Measurements from ENCODE around the gene ROCK2. TPM values are rescaled to one million over a fixed set of nuclear protein-coding genes. Genes with fewer than 3 reads are reported as not detected.

ROCK2 gene
- total and polyA plus RNA-seq, 4 donors, result 5.3 to 31.0 (median 12.2) TPM

DNA sequence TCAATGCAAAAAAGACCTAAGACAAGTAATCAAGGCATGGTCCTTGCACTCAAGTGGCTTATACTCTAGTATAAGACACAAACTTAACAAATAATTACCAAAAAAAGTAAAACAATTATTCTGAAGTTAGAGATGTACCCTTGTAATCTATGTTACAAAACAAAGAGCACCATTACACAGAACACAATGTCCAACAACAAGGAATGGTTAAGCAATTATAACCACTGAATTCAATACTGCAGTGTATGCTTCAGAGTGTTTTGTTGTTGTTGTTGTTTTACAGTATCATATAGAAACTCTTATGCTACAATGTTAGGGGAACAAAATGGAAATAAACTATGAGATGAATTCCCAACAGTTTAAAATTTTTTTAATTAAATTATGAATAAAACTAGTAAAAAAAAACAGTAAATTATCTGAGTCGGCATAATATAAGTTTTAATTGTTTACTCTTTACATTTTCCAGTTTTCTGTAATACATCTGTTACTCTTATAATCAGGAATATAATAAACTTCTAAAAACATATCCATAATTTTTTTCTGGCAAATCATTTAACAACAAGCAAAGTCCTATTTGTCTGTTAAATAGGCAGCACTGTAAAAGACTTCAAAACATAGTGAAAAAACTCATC lies 29.2 kb downstream of the ROCK2 start (continued):
- TF ChIP-seq, protein P1, sequence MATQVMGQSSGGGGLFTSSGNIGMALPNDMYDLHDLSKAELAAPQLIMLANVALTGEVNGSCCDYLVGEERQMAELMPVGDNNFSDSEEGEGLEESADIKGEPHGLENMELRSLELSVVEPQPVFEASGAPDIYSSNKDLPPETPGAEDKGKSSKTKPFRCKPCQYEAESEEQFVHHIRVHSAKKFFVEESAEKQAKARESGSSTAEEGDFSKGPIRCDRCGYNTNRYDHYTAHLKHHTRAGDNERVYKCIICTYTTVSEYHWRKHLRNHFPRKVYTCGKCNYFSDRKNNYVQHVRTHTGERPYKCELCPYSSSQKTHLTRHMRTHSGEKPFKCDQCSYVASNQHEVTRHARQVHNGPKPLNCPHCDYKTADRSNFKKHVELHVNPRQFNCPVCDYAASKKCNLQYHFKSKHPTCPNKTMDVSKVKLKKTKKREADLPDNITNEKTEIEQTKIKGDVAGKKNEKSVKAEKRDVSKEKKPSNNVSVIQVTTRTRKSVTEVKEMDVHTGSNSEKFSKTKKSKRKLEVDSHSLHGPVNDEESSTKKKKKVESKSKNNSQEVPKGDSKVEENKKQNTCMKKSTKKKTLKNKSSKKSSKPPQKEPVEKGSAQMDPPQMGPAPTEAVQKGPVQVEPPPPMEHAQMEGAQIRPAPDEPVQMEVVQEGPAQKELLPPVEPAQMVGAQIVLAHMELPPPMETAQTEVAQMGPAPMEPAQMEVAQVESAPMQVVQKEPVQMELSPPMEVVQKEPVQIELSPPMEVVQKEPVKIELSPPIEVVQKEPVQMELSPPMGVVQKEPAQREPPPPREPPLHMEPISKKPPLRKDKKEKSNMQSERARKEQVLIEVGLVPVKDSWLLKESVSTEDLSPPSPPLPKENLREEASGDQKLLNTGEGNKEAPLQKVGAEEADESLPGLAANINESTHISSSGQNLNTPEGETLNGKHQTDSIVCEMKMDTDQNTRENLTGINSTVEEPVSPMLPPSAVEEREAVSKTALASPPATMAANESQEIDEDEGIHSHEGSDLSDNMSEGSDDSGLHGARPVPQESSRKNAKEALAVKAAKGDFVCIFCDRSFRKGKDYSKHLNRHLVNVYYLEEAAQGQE (IDR thresholded peaks at IDR 0.05), result no peak
- TF ChIP-seq, protein P2, sequence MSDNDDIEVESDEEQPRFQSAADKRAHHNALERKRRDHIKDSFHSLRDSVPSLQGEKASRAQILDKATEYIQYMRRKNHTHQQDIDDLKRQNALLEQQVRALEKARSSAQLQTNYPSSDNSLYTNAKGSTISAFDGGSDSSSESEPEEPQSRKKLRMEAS (IDR thresholded peaks at IDR 0.05), result no peak
- TF ChIP-seq EGR1 (IDR thresholded peaks at IDR 0.05; ENCODE audit: low read depth in 2 of 2) (no peak), FOXA1 (IDR thresholded peaks at IDR 0.05) (no peak), NR2F2 (IDR thresholded peaks at IDR 0.05) (no peak), FOXA2 (IDR thresholded peaks at IDR 0.05) (no peak), RAD21 (IDR thresholded peaks at IDR 0.05) (no peak), RXRA (IDR thresholded peaks at IDR 0.05) (no peak), YY1 (IDR thresholded peaks at IDR 0.05) (no peak), JUND (IDR thresholded peaks at IDR 0.05) (no peak)

DNA sequence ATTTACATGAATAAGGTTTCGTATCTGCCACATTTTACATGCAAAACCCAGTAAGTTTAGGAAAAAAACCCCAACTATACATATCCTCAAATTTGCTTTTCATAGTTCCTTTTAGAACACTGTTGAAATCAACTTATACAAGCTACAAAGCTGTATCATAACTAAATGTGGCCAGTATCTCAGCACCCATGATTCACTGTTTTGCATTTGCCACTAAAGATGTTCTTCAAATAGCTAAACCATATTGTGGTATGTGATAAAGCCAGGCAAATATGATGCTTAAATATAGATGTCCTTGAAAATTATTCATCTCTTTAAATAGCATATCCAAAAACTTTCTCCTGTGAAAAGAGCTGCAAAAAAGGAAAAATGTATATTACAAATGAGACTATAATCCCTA lies 29.9 kb downstream of the ROCK2 start:
- Histone ChIP-seq H3K9me3 (ENCODE audit: control insufficient read depth in 4 of 4, low read length in 3 of 4) (no peaks in the 10 kb centered on the region), H3K4me3 (ENCODE audit: low read depth in 1 of 3, low read length in 3 of 3) (no peak overlapping the region), H3K27me3 (ENCODE audit: control insufficient read depth in 4 of 4, insufficient read depth in 4 of 4, low read length in 3 of 4) (no peaks in the 10 kb centered on the region), H3K9ac (ENCODE audit: low read depth in 1 of 2, low read length in 2 of 2) (no peak overlapping the region), H3K4me1 (ENCODE audit: control insufficient read depth in 4 of 4, insufficient read depth in 4 of 4, low read length in 3 of 4) (peaks cover 4 to 33% (median 7%) of the 10 kb centered on the region in 4 donors), H3K36me3 (ENCODE audit: control insufficient read depth in 4 of 4, insufficient read depth in 3 of 4, low read depth in 1 of 4, low read length in 3 of 4) (no peaks in the 10 kb centered on the region), H3K27ac (ENCODE audit: low read depth in 1 of 2, low read length in 2 of 2) (no peak overlapping the region)
- WGBS, result 99% methylated on average over 1 of the region's 1 CpG
- TF ChIP-seq FOXA2 (IDR thresholded peaks at IDR 0.05) (no peak), YY1 (IDR thresholded peaks at IDR 0.05) (no peak), EGR1 (IDR thresholded peaks at IDR 0.05; ENCODE audit: low read depth in 2 of 2) (no peak), SP1 (IDR thresholded peaks at IDR 0.05) (no peak), NR2F2 (IDR thresholded peaks at IDR 0.05) (no peak), HNF4A (conservative IDR thresholded peaks at IDR 0.05) (no peak), TAF1 (conservative IDR thresholded peaks at IDR 0.05) (no peak), GABPA (IDR thresholded peaks at IDR 0.05 in 1 of 2, conservative IDR thresholded peaks at IDR 0.05 in 1 of 2) (no peak), HNF4G (IDR thresholded peaks at IDR 0.05) (no peak), RAD21 (IDR thresholded peaks at IDR 0.05) (no peak), JUND (IDR thresholded peaks at IDR 0.05) (no peak), RXRA (IDR thresholded peaks at IDR 0.05) (no peak)
- TF ChIP-seq, protein P1 (IDR thresholded peaks at IDR 0.05), result no peak
- TF ChIP-seq, protein P3, sequence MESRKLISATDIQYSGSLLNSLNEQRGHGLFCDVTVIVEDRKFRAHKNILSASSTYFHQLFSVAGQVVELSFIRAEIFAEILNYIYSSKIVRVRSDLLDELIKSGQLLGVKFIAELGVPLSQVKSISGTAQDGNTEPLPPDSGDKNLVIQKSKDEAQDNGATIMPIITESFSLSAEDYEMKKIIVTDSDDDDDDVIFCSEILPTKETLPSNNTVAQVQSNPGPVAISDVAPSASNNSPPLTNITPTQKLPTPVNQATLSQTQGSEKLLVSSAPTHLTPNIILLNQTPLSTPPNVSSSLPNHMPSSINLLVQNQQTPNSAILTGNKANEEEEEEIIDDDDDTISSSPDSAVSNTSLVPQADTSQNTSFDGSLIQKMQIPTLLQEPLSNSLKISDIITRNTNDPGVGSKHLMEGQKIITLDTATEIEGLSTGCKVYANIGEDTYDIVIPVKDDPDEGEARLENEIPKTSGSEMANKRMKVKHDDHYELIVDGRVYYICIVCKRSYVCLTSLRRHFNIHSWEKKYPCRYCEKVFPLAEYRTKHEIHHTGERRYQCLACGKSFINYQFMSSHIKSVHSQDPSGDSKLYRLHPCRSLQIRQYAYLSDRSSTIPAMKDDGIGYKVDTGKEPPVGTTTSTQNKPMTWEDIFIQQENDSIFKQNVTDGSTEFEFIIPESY (IDR thresholded peaks at IDR 0.05), result no peak
- TF ChIP-seq, protein P2 (IDR thresholded peaks at IDR 0.05), result no peak
- TF ChIP-seq, protein P4, sequence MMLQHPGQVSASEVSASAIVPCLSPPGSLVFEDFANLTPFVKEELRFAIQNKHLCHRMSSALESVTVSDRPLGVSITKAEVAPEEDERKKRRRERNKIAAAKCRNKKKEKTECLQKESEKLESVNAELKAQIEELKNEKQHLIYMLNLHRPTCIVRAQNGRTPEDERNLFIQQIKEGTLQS (IDR thresholded peaks at IDR 0.05), result no peak
- TF ChIP-seq, protein P5, sequence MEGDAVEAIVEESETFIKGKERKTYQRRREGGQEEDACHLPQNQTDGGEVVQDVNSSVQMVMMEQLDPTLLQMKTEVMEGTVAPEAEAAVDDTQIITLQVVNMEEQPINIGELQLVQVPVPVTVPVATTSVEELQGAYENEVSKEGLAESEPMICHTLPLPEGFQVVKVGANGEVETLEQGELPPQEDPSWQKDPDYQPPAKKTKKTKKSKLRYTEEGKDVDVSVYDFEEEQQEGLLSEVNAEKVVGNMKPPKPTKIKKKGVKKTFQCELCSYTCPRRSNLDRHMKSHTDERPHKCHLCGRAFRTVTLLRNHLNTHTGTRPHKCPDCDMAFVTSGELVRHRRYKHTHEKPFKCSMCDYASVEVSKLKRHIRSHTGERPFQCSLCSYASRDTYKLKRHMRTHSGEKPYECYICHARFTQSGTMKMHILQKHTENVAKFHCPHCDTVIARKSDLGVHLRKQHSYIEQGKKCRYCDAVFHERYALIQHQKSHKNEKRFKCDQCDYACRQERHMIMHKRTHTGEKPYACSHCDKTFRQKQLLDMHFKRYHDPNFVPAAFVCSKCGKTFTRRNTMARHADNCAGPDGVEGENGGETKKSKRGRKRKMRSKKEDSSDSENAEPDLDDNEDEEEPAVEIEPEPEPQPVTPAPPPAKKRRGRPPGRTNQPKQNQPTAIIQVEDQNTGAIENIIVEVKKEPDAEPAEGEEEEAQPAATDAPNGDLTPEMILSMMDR (IDR thresholded peaks at IDR 0.05; ENCODE audit: low read depth, low read length, missing input control), result no peak
- DNase-seq (ENCODE audit: low spot score), result no peak
